ENCODE results near the gene ECHS1.
A peak's percentile ranks its signal among the peaks of the same experiment; 100 is the strongest.
"Not testable (repeated sequence)": the region's sequence is repeated elsewhere in the genome, so short reads cannot be mapped to it uniquely, and the experiment has no call there.

Gene ECHS1

GRCh38 chr10:133377025-133377817 is 4.1 kb upstream of the ECHS1 start:
- no peak for DNase-seq

DNA sequence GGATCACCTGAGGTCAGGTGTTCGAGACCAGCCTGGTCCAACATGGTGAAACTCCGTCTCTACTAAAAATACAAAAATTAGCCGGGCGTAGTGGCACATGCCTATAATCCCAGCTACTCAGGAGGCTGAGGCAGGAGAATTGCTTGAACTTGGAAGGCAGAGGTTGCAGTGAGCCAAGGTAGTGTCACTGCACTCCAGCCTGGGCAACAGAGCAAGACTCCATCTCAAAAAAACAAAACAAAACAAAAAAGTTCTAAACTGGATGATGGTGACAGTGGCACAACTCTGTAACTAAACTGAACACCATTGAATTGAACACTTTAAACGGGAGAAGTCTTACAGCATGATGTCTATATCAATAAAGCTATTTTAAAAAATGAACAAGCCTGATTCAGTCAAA is 3.0 kb upstream of the ECHS1 start:
- not testable (repeated sequence) for DNase-seq

- DNase-seq, result no peak
Observed at GRCh38 chr10:133375357-133376115, 2.4 kb upstream of the ECHS1 start.

DNA sequence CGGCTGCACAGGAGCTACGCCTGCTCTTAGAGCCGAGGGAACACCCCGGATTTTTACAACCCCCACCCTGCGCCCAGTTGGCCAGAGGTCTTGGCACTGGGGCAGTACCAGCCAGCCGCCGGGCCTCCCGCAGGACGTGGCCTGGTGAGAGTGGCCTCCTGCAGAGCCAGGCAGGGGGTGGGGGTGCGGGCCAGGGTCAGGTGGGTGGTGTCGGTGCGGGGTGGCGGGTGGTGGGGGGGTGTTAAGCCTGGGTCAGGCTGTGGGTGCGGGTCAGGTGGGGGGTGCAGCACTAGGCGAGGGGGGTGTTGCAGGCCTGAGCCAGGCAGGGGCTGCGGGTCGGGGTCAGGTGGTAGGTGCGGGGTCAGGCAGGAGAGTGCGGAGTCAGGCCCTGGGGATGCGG is 647 bp downstream of the ECHS1 start:
- no peak for DNase-seq

GRCh38 chr10:133370030-133370786 is 2.9 kb downstream of the ECHS1 start:
- DNase-seq, result no peak

DNA sequence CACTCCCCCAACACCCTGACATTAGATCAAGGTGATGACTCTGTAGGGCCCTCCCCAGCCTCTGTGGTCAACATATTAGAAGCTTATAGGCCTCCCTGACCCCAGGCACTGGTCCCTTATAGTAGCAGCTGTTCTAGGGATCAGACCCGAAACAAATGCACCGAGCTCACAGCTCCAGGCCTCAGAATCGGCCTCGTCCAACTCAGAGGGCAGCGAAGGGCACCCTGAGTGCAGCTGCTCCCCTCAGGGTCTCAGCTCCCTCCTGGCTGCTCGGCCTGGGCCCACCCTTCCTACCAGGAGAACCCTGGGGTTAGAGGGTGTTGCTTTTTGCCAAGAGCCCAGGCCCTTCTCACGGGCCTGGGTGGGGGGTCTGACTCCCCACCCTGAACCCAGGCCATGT is 5.0 kb downstream of the ECHS1 start:
- DNase-seq, result no peak

GRCh38 chr10:133367461-133367860 is 5.7 kb downstream of the ECHS1 start:
- not testable (repeated sequence) for DNase-seq

DNA sequence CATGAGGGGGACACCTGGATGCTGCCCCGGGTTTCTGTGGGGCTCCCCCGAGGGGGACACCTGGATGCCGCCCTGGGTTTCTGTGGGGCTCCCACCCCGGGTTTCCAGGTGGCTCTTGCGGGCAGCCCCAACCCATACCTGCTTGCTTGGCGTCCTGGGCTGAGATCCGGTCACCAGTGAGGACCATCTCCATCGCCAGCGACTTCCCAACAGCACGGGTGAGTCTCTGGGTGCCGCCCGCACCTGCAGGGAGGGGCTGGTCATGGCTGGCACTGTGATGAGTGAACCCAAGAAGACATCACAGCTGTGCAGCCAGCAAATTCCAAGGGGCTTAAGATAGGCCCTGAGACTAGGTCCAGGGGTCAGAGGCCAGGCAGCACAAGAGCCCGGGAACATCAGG is 6.4 kb downstream of the ECHS1 start:
- no peak for DNase-seq

DNA sequence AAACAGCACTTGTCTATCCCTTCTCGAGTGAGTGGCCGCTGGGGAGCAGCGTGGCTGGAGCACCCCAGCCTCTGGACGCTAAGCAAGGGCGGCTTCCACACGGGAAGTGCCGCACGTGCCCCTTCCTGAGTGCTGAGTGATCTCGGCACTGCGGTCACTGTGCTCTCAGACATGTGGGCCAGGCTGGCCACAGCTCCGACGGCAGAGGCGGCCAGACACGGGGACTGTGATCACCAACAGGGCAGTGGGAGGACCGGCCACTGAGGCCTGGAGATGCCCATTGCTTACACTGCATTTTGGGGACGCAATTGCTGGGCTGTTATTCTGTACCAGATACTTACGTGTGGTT is 7.0 kb downstream of the ECHS1 start:
- DNase-seq, result no peak

GRCh38 chr10:133365461-133366129 is 7.6 kb downstream of the ECHS1 start:
- DNase-seq, result no peak

DNA sequence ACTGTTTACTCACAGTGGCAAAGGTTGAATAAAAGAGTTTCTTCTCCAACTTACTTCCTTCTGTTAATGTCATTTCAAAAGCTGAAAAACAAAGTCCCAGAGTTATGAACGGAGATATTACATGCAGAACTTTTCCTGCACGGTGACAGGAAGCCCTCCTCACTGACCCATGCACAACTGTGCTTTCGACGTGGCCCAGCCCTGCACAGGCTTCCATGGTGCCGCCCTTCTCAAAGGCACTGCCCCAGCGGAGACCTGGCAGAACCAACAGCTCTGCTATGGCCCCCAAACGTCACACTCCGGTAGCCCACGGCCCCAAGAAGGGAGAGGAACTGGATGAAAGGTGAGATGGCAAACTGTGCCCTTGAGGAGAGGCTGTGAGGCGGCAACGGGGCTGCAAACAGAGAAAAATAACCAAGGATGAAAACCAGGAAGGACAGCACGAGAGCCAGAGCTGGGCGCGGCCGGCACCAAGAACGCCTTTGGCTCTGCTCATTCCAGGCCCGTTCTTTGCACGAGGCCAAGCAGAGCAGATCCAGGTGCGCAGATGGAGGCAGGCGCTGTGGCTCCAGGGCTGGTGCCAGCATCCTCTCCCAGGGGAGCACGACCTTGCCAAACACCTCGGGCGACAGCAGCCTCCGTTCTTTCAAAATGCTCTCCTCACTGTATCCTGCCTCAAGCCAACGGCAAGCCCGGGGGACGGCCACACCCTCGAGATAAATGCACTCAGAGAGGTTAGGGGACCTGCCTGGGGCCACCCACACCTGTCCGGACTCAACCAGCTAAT is 8.3 kb downstream of the ECHS1 start:
- no peak for DNase-seq

GRCh38 chr10:133362846-133363245 is 10.3 kb downstream of the ECHS1 start:
- no peak for DNase-seq

- DNase-seq, result no peak
Observed at GRCh38 chr10:133361773-133362441, 11.2 kb downstream of the ECHS1 start.

DNA sequence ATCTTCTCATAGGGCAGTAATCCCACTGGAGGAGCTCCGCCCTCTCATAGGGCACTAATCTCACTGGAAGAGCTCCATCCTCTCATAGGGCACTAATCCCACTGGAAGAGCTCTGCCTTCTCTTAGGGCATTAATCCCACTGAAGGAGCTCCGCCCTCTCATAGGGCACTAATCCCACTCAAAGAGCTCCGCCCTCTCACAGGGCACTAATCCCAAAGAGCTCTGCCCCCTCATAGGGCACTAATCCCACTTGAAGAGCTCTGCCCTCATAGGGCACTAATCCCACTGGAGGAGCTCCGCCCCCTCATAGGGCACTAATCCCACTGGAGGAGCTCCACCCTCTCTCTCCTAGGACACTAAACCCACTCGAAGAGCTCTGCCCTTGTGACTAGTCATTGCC is 11.9 kb downstream of the ECHS1 start:
- DNase-seq, result no peak

DNA sequence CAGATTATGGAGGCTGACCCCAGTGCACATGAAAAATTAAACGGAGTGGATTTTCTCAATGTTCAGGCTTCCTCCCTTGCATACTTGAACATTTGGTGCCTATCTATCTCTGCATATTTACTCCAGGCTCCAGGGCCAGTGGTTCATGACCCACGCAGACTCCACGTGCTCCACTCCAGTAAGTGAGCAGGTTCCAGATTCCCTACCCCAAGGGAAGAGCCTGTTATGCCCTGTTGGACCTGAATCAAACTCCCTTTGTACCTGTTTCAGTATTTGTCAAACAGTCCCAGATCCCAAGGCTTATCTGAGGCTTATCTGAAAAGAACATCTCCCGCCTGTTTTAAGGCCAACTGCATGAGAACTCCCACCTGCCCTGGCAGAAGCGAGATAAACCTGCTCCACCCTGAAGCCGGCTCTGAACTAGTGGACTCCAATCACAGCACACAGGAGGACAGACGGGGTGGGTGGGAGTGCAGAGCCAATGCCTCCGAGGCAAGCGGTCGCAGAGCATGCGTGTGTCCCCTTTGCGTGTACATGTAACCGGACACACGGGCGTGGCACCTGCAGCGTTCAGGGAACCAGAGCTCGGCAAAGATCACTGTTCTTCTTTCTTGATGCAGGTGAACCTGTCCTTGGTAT is 13.1 kb downstream of the ECHS1 start:
- DNase-seq, result no peak

DNA sequence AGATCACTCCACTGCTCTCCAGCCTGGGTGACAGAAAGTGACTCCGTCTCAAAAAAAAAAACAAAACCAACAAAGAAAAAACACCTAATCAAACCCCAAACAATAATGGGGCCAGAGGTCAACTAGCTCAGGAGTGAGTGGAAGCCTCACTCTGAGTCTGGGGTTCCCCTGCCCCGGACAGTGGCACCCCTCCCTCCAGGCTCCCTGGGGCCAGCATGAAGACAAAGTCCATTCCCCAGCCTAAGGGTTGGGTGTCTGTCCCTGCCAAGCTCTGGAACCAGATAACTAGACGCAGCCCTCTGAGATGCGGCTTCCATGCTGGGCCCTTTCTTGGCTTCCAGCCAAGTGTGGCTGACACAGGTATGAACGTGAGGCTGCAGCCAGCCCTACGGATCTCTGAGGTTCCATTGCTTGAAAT is 13.6 kb downstream of the ECHS1 start:
- DNase-seq, result peak; percentile 14

DNA sequence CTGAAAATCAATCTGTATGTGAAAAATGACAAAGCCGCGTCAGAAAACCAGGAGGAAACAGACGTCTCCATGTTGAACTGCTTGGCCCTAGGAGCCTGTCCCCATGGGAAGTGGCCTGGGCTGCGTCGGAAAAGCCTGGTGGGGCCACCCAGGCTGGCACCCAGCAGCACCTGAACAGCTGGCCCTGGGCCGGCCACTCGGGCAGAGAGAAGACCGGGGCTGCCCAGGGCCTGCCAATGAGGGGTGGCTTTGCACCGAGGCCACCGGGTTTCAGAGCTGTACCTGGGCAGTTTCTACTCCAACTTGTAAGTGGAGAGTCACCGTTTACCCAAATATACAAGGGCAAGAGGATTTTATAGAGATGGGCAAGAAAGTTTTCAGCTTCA is 14.2 kb downstream of the ECHS1 start:
- no peak for DNase-seq

- no peak for DNase-seq
Observed at GRCh38 chr10:133358162-133358924, 14.8 kb downstream of the ECHS1 start.

DNA sequence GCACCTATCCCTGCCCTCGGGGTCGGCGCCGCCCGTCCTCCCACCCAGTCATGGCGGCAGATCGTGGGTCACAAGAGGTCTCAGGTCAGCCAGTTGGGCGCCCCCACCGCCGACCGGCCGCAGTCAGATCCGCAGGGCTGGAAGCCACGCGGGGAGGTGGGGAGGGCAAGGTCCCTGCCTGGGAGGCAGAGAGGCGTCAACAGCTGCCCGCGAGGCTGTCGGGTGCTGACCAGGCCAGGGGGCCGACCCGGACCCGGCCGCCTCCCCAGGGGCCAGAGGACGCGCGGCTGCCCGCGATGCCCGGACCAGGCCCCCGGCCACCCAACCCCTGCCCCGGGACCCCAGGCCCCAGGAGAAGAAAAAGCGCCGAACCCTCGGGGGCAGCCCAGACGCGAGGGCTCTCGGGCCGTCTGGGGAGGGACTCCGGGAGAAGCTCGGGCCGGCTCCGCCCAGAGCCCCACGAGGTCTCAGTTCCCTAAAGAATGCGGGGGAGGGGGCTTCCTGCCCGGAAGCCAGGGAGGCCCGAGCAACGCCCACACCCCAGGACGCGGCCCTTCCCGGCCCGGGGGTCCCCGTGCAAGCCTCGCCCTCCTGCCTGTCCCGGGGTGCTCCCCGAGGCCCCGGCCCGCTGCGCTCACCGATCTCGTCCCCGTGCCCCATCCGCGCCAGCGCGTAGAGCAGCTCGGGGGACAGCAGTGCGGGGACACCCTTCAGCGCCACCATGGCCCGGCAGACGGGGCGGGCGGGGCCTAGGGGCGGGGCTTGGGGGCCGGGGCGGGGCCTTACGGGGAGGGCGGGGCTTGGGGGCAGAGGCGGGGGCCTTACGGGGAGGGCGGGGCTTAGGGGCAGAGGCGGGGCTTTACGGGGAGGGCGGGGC is 15.6 kb downstream of the ECHS1 start, which contains the start of gene FUOM:
Gene FUOM, minus strand, starts transcription at position 735 of the 877 bp plus-strand sequence. Its CDS starts 12 bp downstream, at position 723.
- DNase-seq, result peak; percentile 62

Data from activated effector memory CD4-positive, alpha-beta T cell treated with Interleukin-2 at 50 U/mL for 16 hours (primary cell).